Right lobe of liver (tissue), 4 donors: ENCODE measurements around the gene NPFF.

Experiments
- POLR2A ChIP-seq: fragments of 450-650 bp; IDR thresholded peaks from one replicate; pipeline ENCODE4 v1.6.1; 2017; ENCODE audit warnings: antibody characterized with exemption, mild to moderate bottlenecking
- TF ChIP-seq, protein P1 (sequence below), 4 donors: fragments of 200-600 bp in 3 of 4; fragments of 450-650 bp in 1 of 4; IDR thresholded peaks; one replicate each; pipeline versions ENCODE4 v1.5.1 to v1.8.0; 2016 to 2022; ENCODE audit warnings: antibody characterized with exemption in 4 of 4, mild to moderate bottlenecking in 2 of 4
- donor health status: DM: no; HTN: no; CAD: no.
- donor health status: DM: no; HTN: no; CAD: no.
- donor health status: DM: no; HTN: yes; CAD: no.

DNA sequence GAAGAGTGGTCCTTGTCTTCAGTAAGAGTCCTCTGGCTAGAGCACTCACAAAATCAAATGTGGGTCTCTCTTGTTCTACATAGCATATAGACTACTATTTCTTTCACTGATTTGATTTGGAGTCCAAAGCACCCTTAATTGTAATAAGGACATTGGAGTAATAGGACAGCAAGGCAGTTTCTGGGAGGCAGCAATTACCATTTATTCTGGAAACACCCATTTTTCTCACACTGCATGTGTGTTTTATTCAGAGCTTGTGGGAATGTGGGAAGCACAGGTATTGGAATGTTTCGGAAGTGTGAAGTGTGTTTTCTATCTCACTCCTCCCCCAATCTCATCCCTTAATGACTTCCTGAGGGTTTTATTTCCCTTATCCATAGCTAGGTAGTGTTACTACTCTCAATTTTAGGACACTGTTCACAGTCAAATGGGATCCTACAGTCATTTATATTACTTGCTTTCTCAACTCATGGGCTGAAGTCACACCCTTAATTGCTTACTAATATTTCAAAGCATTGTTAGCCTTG, 35.2 kb downstream of the NPFF start:
- TF ChIP-seq, protein P1, sequence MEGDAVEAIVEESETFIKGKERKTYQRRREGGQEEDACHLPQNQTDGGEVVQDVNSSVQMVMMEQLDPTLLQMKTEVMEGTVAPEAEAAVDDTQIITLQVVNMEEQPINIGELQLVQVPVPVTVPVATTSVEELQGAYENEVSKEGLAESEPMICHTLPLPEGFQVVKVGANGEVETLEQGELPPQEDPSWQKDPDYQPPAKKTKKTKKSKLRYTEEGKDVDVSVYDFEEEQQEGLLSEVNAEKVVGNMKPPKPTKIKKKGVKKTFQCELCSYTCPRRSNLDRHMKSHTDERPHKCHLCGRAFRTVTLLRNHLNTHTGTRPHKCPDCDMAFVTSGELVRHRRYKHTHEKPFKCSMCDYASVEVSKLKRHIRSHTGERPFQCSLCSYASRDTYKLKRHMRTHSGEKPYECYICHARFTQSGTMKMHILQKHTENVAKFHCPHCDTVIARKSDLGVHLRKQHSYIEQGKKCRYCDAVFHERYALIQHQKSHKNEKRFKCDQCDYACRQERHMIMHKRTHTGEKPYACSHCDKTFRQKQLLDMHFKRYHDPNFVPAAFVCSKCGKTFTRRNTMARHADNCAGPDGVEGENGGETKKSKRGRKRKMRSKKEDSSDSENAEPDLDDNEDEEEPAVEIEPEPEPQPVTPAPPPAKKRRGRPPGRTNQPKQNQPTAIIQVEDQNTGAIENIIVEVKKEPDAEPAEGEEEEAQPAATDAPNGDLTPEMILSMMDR (IDR thresholded peaks at IDR 0.05) = no peak
- no peak for TF ChIP-seq POLR2A
